VCaP (cell line): ENCODE data around the gene OMA1.

ENCODE experiments used
- H3K27ac ChIP-seq: fragments of 450-650 bp; 2 replicates; pipeline ENCODE4 v1.5.1; 2017
- CTCF ChIP-seq: fragments of 450-650 bp; conservative IDR thresholded peaks from 2 replicates; pipeline ENCODE4 v1.5.1; 2017; ENCODE audit warnings: mild to moderate bottlenecking, moderate library complexity

Gene OMA1

GRCh38 chr1:58435376-58435775 lies 111.2 kb downstream of the OMA1 start:
- no peak for TF ChIP-seq CTCF
- H3K27ac ChIP-seq = no peak overlapping the region

- no peak overlapping the region for H3K27ac ChIP-seq
- no peak for TF ChIP-seq CTCF
Observed at GRCh38 chr1:58434607-58435006, 111.9 kb downstream of the OMA1 start.

- TF ChIP-seq CTCF = no peak
- no peak overlapping the region for H3K27ac ChIP-seq
Observed at GRCh38 chr1:58434181-58434580, 112.3 kb downstream of the OMA1 start.

GRCh38 chr1:58432851-58433668 lies 113.5 kb downstream of the OMA1 start:
- no peak for TF ChIP-seq CTCF
- no peak overlapping the region for H3K27ac ChIP-seq

- no peak for TF ChIP-seq CTCF
Observed at GRCh38 chr1:58431901-58432620, 114.5 kb downstream of the OMA1 start.

More at GRCh38 chr1:58431901-58432620, 114.5 kb downstream of the OMA1 start:
- no peak overlapping the region for H3K27ac ChIP-seq
